ENCODE results near the gene DHRS12. TPM values are rescaled to one million over a fixed set of nuclear protein-coding genes. Genes with fewer than 3 reads are reported as not detected.

The DHRS12 gene
- polyA plus RNA-seq, 3 donors, result 18.5 to 22.3 (median 19.2) TPM

- no peak for DNase-seq (ENCODE audit: low read depth in 3 of 3, low spot score in 2 of 3)
Observed at GRCh38 chr13:51784097-51784496, 19.9 kb downstream of the DHRS12 start.

- no peak for DNase-seq (ENCODE audit: low read depth in 3 of 3, low spot score in 2 of 3)
Observed at GRCh38 chr13:51783428-51784094, 20.4 kb downstream of the DHRS12 start.

GRCh38 chr13:51782026-51782710 lies 21.8 kb downstream of the DHRS12 start:
- no peak for DNase-seq (ENCODE audit: low read depth in 3 of 3, low spot score in 2 of 3)

GRCh38 chr13:51781246-51782022 lies 22.5 kb downstream of the DHRS12 start:
- DNase-seq (ENCODE audit: low read depth in 3 of 3, low spot score in 2 of 3), result no peak

- no peak for DNase-seq (ENCODE audit: low read depth in 3 of 3, low spot score in 2 of 3)
Observed at GRCh38 chr13:51780099-51780498, 23.9 kb downstream of the DHRS12 start.

- DNase-seq (ENCODE audit: low read depth in 3 of 3, low spot score in 2 of 3), result no peak
Observed at GRCh38 chr13:51778392-51778791, 25.6 kb downstream of the DHRS12 start.

GRCh38 chr13:51777921-51778320 lies 26.0 kb downstream of the DHRS12 start:
- DNase-seq (ENCODE audit: low read depth in 3 of 3, low spot score in 2 of 3), result no peak

- DNase-seq (ENCODE audit: low read depth in 3 of 3, low spot score in 2 of 3), result no peak
Observed at GRCh38 chr13:51776179-51776578, 27.8 kb downstream of the DHRS12 start.

GRCh38 chr13:51773515-51773914 lies 30.4 kb downstream of the DHRS12 start:
- no peak for DNase-seq (ENCODE audit: low read depth in 3 of 3, low spot score in 2 of 3)

- no peak for DNase-seq (ENCODE audit: low read depth in 3 of 3, low spot score in 2 of 3)
Observed at GRCh38 chr13:51772781-51773180, 31.2 kb downstream of the DHRS12 start.

- no peak for DNase-seq (ENCODE audit: low read depth in 3 of 3, low spot score in 2 of 3)
Observed at GRCh38 chr13:51772105-51772455, 31.9 kb downstream of the DHRS12 start.

GRCh38 chr13:51771418-51772104 lies 32.4 kb downstream of the DHRS12 start:
- DNase-seq (ENCODE audit: low read depth in 3 of 3, low spot score in 2 of 3), result no peak

- DNase-seq (ENCODE audit: low read depth in 3 of 3, low spot score in 2 of 3), result no peak
Observed at GRCh38 chr13:51770681-51771417, 33.1 kb downstream of the DHRS12 start.

- no peak for DNase-seq (ENCODE audit: low read depth in 3 of 3, low spot score in 2 of 3)
Observed at GRCh38 chr13:51770160-51770559, 33.8 kb downstream of the DHRS12 start.

GRCh38 chr13:51769455-51770127 lies 34.4 kb downstream of the DHRS12 start:
- no peak for DNase-seq (ENCODE audit: low read depth in 3 of 3, low spot score in 2 of 3)

GRCh38 chr13:51768976-51769375 lies 35.0 kb downstream of the DHRS12 start:
- no peak for DNase-seq (ENCODE audit: low read depth in 3 of 3, low spot score in 2 of 3)

GRCh38 chr13:51768378-51768921 lies 35.5 kb downstream of the DHRS12 start:
- no peak for DNase-seq (ENCODE audit: low read depth in 3 of 3, low spot score in 2 of 3)

GRCh38 chr13:51767100-51767499 lies 36.9 kb downstream of the DHRS12 start:
- DNase-seq (ENCODE audit: low read depth in 3 of 3, low spot score in 2 of 3), result no peak

GRCh38 chr13:51765142-51765515 lies 38.8 kb downstream of the DHRS12 start:
- no peak for DNase-seq (ENCODE audit: low read depth in 3 of 3, low spot score in 2 of 3)
